SH-SY5Y (cell line): ENCODE data around the gene SERPINA6.

Experiments
- GATA2 ChIP-seq: IDR thresholded peaks from 2 replicates; pipeline ENCODE4 v1.6.1; 2011; ENCODE audit warnings: mild to moderate bottlenecking, low read depth, low read length
- GATA3 ChIP-seq: IDR thresholded peaks from 2 replicates; pipeline ENCODE4 v1.6.1; 2011; ENCODE audit warnings: low read depth, mild to moderate bottlenecking, low read length, moderate library complexity

SERPINA6 gene, protein sequence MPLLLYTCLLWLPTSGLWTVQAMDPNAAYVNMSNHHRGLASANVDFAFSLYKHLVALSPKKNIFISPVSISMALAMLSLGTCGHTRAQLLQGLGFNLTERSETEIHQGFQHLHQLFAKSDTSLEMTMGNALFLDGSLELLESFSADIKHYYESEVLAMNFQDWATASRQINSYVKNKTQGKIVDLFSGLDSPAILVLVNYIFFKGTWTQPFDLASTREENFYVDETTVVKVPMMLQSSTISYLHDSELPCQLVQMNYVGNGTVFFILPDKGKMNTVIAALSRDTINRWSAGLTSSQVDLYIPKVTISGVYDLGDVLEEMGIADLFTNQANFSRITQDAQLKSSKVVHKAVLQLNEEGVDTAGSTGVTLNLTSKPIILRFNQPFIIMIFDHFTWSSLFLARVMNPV

DNA sequence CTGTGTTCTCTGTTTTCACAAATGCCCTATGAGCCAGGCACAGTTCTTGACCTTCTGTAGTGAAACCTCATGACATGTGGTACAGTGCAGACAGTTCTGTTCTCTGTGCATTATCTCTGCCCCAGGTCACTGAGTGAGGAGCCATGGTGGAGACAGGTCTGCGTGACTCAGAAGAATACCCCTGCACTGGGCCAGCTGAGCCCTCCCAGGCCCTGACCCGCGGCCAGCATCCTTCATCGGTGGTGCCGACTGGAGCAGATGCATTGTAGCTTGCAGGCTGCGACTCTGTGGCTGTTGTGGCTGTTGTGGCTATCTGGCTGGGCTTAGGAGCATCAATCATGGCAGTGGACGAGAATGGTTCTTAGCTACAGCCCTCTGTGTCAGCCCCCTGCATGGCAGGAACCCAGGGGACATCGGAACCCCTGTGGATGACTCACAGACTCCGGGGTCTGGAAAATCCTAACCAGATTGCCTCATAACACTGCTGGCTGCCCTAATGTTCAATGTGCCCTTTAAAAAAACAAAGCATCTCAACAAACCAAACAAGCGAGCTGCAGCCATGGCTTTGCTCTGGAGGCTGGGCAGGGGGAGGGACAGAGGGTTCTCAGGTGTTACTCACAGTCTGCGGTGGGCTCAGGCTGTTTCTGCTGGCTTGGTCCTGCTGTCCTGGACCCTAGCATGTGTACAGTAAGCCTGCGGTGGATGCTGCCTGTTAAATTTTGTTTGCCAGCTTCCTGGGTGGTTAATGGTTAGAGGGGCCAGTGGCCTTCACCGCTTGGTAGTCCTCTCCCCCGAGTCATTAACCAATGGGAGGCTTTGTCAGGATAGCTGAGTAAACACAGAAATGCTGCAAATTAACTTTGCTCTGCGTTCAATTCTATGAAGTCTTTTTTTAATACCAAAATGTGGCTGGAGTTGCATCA, at the start of gene SERPINA6:
TSS of gene SERPINA6 (minus strand) at position 689 of the 923 bp plus-strand sequence. CDS start 8,688 bp downstream, outside the sequence.
- TF ChIP-seq GATA2 (no peak), GATA3 (no peak)

DNA sequence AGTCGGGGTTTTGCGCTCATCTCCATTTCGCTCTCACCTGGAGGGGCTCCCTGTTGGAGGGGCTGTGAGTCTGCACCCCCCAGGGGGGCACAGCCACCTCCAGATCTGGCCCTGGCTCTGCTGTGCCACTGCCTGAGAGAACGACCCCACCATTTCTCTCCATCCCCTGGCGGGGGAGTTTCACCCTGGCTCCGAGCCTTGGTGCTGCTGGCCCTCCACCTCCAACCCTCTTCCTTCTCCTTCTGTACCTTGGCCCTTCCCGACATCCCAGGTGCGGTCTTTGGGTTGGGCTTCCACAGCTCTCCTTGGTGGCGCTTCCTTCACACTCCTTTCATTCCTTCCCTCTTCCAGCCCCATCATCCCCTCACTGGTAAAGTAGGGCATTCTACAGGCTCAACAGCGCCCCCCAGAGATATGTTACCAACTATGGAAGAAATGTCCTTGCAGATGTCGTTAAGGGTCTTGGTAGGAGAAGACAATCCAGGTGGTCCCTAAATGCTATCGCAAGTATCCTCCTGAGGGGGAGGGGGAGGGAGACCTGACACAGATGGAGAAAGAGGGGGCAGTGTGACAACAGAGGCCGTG, 49.0 kb upstream of the SERPINA6 start:
- no peak for TF ChIP-seq GATA2
- TF ChIP-seq GATA3 = no peak

DNA sequence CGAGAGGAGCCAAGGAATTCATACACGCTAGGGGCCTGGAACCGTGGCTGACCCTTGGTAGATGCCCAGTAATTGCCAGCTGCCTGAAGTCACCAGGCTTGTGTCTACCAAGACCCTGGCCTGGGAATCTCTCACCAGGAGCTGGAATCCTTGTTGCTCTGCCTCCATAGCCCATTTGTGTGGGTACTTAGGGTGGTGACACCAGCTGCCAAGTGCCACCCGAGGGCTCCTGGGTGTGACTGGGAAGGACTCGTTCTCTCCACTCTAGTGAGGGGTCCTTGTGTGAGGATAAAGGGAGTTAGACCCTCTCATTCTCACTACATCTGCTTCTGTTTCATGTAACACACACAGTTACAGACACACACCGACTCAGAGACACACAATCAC, 47.4 kb upstream of the SERPINA6 start:
- TF ChIP-seq GATA3 (no peak), GATA2 (no peak)

DNA sequence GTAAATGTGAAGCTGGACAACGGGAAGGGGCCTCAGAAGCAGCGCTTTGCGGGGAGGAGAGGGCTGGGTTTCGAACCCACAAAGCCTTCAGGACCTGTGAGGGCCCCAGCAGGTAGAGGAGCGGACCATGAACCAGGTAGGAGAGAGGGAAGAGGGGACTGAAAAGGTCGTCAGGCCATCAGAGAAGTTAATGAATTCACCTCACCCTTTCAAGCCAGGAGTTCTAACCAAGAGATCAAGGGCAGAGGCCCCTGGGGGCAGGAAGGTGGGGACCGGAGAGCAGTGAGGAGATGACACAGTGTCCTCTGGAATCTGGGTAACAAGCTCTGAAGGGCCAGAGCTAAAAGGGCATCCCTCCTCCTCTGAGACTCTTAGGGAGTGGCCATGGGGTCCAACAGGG, 45.8 kb upstream of the SERPINA6 start:
- no peak for TF ChIP-seq GATA3
- no peak for TF ChIP-seq GATA2

DNA sequence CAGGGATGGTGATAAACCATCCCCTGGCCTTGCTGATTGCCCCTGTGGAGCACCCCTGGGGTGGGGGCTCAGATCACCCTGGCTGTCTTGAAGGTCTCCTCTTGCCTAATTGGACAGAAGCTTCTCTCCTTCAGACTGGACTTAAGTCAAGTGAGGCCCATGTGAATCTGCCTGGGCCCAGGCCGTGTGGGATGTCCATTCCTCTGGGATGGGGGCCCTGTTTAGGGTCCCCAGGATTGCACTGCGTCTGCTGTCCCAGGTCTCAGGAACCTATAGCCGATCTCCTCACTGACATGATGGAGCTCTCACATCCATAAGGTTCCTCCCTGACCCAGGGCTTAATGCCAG, 45.1 kb upstream of the SERPINA6 start:
- TF ChIP-seq GATA2 = no peak
- TF ChIP-seq GATA3 = no peak

DNA sequence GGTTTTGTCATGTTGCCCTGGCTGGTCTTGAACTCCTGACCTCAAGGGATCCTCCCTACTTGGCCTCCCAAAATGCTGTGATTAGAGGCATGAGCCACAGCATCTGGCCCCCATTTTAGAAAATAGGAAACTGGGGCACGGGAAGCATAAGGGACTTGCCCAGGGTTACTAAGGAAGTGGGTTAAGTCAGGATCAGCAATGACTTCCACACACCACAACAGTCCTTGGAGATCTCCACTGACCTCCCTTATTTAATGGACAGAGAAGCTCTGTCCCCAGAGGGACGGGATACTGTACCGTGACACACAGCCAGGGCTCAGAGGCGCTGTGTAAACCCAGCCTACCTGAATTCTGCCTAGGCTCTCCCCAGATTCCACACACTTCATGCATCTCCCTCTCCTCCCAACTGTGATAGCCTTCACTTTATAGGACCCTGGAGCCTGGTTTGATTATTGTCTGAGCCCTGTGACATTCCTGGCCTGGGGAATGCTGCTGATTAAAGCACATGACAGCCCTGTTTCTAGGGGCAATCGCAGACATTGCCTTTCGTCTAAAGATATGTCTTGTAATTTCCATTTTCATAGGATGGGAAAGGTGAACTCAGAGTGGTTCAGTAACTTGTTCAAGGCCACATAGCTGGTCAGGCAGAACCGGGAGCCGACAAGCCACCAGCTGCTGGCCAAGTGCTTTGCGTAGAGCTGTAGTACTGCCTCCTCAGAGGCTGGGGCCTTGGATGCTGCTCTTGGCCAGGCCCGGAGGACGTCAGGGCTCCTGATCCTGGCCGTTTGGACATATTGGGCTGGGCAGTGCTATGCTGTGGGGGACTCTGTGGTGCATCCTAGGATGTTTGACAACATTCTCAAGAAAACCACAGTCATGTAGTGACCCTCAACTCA, 44.5 kb upstream of the SERPINA6 start:
- no peak for TF ChIP-seq GATA2
- no peak for TF ChIP-seq GATA3

DNA sequence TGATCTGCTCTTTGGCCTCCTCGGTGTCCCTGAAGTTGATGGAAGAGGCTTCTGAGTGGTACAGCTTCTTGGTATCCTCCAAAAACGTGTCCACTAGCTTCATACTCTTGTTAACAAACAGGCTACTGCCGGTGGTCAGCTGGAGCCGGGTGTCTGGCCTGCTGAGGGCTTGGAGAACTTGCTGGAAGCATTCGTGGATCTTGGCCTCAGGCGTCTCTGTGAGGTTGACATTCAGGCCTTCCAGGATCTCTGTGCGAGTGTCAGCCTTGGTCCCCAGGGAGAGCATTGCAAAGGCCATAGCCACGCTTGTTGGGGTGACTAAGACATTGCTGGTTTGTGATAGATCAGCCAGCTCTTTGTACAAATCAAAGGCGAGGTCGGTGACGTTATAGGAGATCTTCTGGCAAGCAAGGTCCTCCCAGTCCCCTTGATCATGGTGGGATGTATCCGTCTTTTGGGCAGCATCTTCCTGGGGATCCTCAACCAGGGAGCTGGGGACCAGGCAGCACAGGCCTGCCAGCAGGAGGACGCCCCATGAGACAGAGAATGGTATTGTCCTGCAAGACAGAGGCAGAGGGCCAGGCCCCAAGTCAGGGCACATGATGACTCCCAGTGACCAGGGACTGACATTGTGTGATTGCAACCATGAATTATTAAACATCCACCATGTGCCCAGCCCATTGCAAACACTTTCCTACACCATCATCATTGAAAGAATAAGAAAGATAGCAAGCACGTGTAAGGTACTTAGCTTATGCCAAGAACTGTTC, 43.2 kb upstream of the SERPINA6 start, which contains the start of gene SERPINA2:
TSS of gene SERPINA2 (minus strand) at position 553 of the 770 bp plus-strand sequence.
- TF ChIP-seq GATA2 = no peak
- no peak for TF ChIP-seq GATA3

DNA sequence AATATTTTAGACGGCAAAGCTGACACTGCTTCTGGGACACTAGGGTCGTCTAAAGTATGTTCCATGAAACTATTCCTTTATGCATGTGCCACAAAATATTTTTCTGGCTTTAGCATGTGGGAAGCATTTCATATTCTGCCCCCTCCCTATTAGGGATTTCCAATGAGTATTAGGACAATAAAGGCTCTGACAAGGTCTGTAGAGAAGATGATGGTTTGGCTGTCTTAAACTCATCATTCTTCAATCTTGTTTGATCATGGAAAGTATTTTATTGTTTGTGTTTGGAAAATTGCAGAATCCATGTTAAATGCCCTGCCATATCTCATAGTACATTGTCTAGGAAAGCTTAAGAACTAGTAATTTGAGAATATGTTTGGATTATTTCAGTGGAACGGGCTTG, 42.5 kb upstream of the SERPINA6 start:
- TF ChIP-seq GATA3 = no peak
- TF ChIP-seq GATA2 = no peak

DNA sequence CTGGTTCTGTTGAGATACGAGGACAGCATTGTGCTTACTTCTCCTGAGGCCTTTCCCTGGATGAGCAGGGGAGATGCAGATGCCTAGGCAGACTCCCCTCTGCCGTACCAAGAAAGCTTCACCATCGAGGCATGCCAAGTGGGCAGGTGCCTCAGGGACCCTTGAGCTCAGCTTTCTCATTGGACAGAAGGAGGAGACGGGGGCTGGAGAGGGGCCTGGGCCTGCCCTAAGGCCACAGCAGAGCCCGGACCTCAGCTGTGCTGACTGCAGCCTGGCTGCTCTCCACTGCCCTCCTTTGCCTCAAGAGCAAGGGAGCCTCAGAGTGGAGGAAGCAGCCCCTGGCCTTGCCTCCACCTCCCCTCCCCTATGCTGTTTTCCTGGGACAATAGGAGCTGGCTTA, 41.8 kb upstream of the SERPINA6 start:
- no peak for TF ChIP-seq GATA2
- no peak for TF ChIP-seq GATA3

DNA sequence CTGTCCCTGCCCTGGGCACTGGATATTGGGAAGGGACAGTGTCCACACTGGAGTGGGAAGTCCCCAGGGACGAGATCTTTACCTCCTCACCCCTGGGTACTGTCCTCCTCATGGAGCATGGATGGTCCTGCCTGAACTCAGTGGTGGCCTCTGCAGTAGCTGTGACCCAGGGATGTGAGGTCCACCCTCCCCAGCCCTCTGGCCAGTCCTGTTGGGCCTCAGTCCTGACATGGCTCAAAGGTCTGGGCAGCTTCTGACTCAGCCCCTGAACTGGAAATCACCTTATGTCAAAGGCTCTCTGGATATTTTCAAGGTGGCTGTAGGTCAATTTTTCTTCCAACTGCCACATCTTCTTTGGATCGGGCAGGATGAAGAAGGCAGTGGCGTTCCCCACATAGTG, 40.9 kb upstream of the SERPINA6 start:
- TF ChIP-seq GATA3 (no peak), GATA2 (no peak)

DNA sequence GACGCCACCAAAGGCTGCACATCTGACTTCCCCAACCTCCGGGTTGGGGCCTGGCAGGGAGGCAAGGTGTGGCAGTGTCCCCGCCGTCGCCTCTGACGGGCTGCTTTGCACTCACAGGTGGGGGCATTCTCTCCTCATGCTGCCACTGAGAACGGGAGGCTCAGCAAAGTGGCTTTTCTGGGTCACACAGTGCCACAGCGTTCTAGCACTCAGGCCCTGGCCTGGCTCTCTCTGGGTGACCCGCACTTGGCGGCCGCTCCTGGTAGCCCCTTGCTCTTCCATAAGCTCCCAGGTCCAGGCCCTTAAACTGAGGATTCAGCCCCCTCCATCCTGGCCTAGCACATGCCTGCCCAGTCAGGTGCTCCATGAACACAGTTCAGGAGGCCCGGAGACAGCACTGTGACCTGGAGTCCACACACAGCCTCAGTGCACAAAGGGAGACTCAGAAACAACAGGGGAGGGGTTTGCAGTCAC, 40.1 kb upstream of the SERPINA6 start:
- TF ChIP-seq GATA3 = no peak
- no peak for TF ChIP-seq GATA2

DNA sequence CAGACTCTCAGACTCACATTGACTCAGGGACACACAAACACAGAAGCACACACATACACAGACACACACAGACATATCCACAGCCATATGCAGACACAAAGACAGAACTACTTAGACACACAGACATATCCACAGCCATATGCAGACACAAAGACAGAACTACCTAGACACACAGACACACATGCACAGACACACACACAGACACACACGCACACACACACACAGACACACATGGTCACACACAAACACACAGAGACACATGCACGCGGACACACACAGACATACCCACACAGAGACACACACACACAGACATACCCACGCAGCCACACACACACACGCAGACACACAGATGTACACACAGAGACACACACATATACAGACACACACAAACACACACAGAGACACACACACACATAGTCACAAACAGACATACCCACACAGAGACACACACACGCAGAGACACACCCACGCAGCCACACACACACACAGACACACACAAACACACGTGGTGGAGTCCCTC, 39.5 kb upstream of the SERPINA6 start:
- TF ChIP-seq GATA3 = no peak
- no peak for TF ChIP-seq GATA2
